Kidney (tissue), 14 donors: Measurements from ENCODE around the gene GMPR. TPM values are rescaled to one million over a fixed set of nuclear protein-coding genes. Genes with fewer than 3 reads are reported as not detected.

Source experiments
- DNase-seq, 5 donors: peaks; one replicate each; pipeline ENCODE4 v3.0.0-alpha.2; 2013 to 2020
- FAIRE-seq: peaks from 2 replicates; lab custom pipeline; 2012; peaks lifted over from hg19 to GRCh38; lab: Jason Lieb, UNC
- H3K27ac ChIP-seq, 2 donors: one replicate each; pipeline ENCODE4 v1.7.0; 2013; ENCODE audit warnings: low read depth in 2 of 2, low read length in 2 of 2, inconsistent platforms in 1 of 2
- H3K27me3 ChIP-seq: one replicate; pipeline ENCODE4 v1.7.1; 2013; ENCODE audit warnings: low read length, inconsistent platforms; ENCODE audit not compliant: control insufficient read depth, insufficient read depth
- H3K36me3 ChIP-seq, 3 donors: one replicate each; pipeline versions ENCODE4 v1.7.0 to v1.7.1; 2013; ENCODE audit warnings: low read length in 3 of 3, control low read depth in 1 of 3, inconsistent platforms in 1 of 3; ENCODE audit not compliant: insufficient read depth in 3 of 3, control insufficient read depth in 2 of 3
- H3K4me1 ChIP-seq, 3 donors: one replicate each; pipeline versions ENCODE4 v1.7.0 to v1.7.1; 2013; ENCODE audit warnings: low read length in 3 of 3, inconsistent platforms in 1 of 3, low read depth in 1 of 3; ENCODE audit not compliant: control insufficient read depth in 2 of 3, insufficient read depth in 2 of 3
- H3K4me3 ChIP-seq, 3 donors: one replicate each; pipeline versions ENCODE4 v1.7.0 to v1.8.1; 2013; ENCODE audit warnings: low read length in 3 of 3, control low read depth in 1 of 3, inconsistent platforms in 1 of 3
- H3K9ac ChIP-seq, 3 donors: one replicate each; pipeline versions ENCODE4 v1.7.0 to v1.7.1; 2013; ENCODE audit warnings: low read length in 3 of 3, control low read depth in 1 of 3, inconsistent platforms in 1 of 3
- H3K9me3 ChIP-seq, 3 donors: one replicate each; pipeline versions ENCODE4 v1.7.0 to v1.7.1; 2013; ENCODE audit warnings: low read length in 3 of 3, control low read depth in 1 of 3, inconsistent platforms in 1 of 3; ENCODE audit not compliant: control insufficient read depth in 2 of 3, insufficient read depth in 1 of 3
- CTCF ChIP-seq: IDR thresholded peaks from 3 replicates; pipeline ENCODE4 v1.5.1; 2012; ENCODE audit warnings: mild to moderate bottlenecking, moderate library complexity, borderline replicate concordance; ENCODE audit not compliant: insufficient read depth; ENCODE audit errors: extremely low read depth
- intact Hi-C: fragments of 100-400 bp; cut with DNase I; formaldehyde crosslinking; loops from one replicate; pipeline ENCODE4 v1.11.1; 2022
- polyA plus RNA-seq: library from polyadenylated mRNA; stranded (reverse); fragments of 350-450 nt; fragmentation: Illumina TruSeq; extraction: RNeasy Lipid Tissue Mini Kit (QIAGEN cat#74804); gene quantifications from one replicate; pipeline ENCODE4 v1.2.3, GENCODE V29; 2014; ENCODE audit warnings: low read depth, low replicate concordance; ENCODE audit not compliant: insufficient read depth
- total RNA-seq: library from RNA; stranded (reverse); fragmentation: NEBNext Ultra II Directional; extraction: Animal tissue kit (Norgen Biotek cat#: 25700); gene quantifications from one replicate; pipeline ENCODE4 v1.2.1, GENCODE V29; 2021
- donor health status: control.
- donor health status: control.
- donor health status: control.
- donor health status: control.
- donor health status: control.
- donor health status: DM: yes; HTN: yes; CAD: no.
- donor health status: Normal renal cell carcinoma (clear cell type).

The GMPR gene
- total and polyA plus RNA-seq, 2 donors from 2014 or later, result 51.4 to 54.5 TPM

- Histone ChIP-seq H3K9ac (no peak overlapping the region), H3K4me3 (peak overlapping the region in 1 of 3 donors; percentile 2), H3K27me3 (no peaks in the 10 kb centered on the region), H3K36me3 (no peaks in the 10 kb centered on the region), H3K4me1 (peaks cover 0 to 5% (median 3%) of the 10 kb centered on the region in 3 donors), H3K9me3 (no peaks in the 10 kb centered on the region), H3K27ac (peak overlapping the region in 1 of 2 donors; percentile 49)
- peak; percentile 88 for TF ChIP-seq CTCF
- intact Hi-C loops, result loop anchor here (5.0 to 10.0 kb wide), 2 partner anchors 76 to 433 kb away; partner anchors contain the start of gene ATXN1
- peak; percentile 63 to 86 (median 76) for DNase-seq
- FAIRE-seq, result peak; percentile 74
Measured at GRCh38 chr6:16331384-16332174, 93.2 kb downstream of the GMPR start.

GRCh38 chr6:16332175-16332542, 93.8 kb downstream of the GMPR start:
- Histone ChIP-seq H3K9me3 (no peaks in the 10 kb centered on the region), H3K4me1 (peaks cover 0 to 5% (median 3%) of the 10 kb centered on the region in 3 donors), H3K9ac (no peak overlapping the region), H3K4me3 (no peak overlapping the region), H3K36me3 (no peaks in the 10 kb centered on the region), H3K27ac (peak overlapping the region in 1 of 2 donors; percentile 49), H3K27me3 (no peaks in the 10 kb centered on the region)
- FAIRE-seq (peak; percentile 74), DNase-seq (peak; percentile 84 to 93 (median 85))
- intact Hi-C loops, result loop anchor here (5.0 to 10.0 kb wide), 2 partner anchors 75 to 433 kb away; partner anchors contain the start of gene ATXN1
- peak; percentile 84 for TF ChIP-seq CTCF

GRCh38 chr6:16333580-16333979, 95.2 kb downstream of the GMPR start:
- no peak overlapping the region for H3K4me3 ChIP-seq
- no peak overlapping the region for H3K9ac ChIP-seq
- FAIRE-seq (no peak), DNase-seq (no peak)
- H3K27me3 ChIP-seq, result no peaks in the 10 kb centered on the region
- intact Hi-C loops, result loop anchor here (5.0 to 10.0 kb wide), 2 partner anchors 74 to 431 kb away; partner anchors contain the start of gene ATXN1
- no peak for TF ChIP-seq CTCF
- H3K36me3 ChIP-seq, result no peaks in the 10 kb centered on the region
- no peak overlapping the region for H3K27ac ChIP-seq
- peaks cover 0 to 5% (median 5%) of the 10 kb centered on the region in 3 donors for H3K4me1 ChIP-seq
- H3K9me3 ChIP-seq, result no peaks in the 10 kb centered on the region
